Measurements from ENCODE around the gene FCHSD1.

FCHSD1 gene

GRCh38 chr5:141640698-141641097 is 10.5 kb downstream of the FCHSD1 start:
- H3K4me1 ChIP-seq (ENCODE audit: control insufficient read depth, insufficient read depth, low read length), result peaks cover 3% of the 10 kb centered on the region; the same call in 1 of the 2 replicates
- H3K4me3 ChIP-seq (ENCODE audit: low read length), result no peak overlapping the region
- DNase-seq (ENCODE audit: low read depth, low spot score), result no peak
- WGBS (ENCODE audit: insufficient coverage, insufficient read length), result no CpG with 5 or more reads among the region's 9 CpGs
- no peak overlapping the region for H3K27ac ChIP-seq (ENCODE audit: low read length)
- H3K36me3 ChIP-seq (ENCODE audit: control insufficient read depth, insufficient read depth, low read length), result peaks cover 7% of the 10 kb centered on the region
- H3K27me3 ChIP-seq (ENCODE audit: control insufficient read depth, insufficient read depth, low read length), result no peaks in the 10 kb centered on the region
- no peaks in the 10 kb centered on the region for H3K9me3 ChIP-seq (ENCODE audit: control insufficient read depth, insufficient read depth, low read length)

GRCh38 chr5:141640051-141640415 is 11.2 kb downstream of the FCHSD1 start:
- peaks cover 5% of the 10 kb centered on the region for H3K36me3 ChIP-seq (ENCODE audit: control insufficient read depth, insufficient read depth, low read length)
- no peak overlapping the region for H3K4me3 ChIP-seq (ENCODE audit: low read length)
- H3K9me3 ChIP-seq (ENCODE audit: control insufficient read depth, insufficient read depth, low read length), result no peaks in the 10 kb centered on the region
- WGBS (ENCODE audit: insufficient coverage, insufficient read length), result no CpG with 5 or more reads among the region's 3 CpGs
- no peak overlapping the region for H3K27ac ChIP-seq (ENCODE audit: low read length)
- peaks cover 3% of the 10 kb centered on the region; the same call in 1 of the 2 replicates for H3K4me1 ChIP-seq (ENCODE audit: control insufficient read depth, insufficient read depth, low read length)
- H3K27me3 ChIP-seq (ENCODE audit: control insufficient read depth, insufficient read depth, low read length), result no peaks in the 10 kb centered on the region
- no peak for DNase-seq (ENCODE audit: low read depth, low spot score)

GRCh38 chr5:141639357-141640050 is 11.7 kb downstream of the FCHSD1 start:
- no peak overlapping the region for H3K27ac ChIP-seq (ENCODE audit: low read length)
- H3K4me3 ChIP-seq (ENCODE audit: low read length), result no peak overlapping the region
- peaks cover 3% of the 10 kb centered on the region; the same call in 1 of the 2 replicates for H3K36me3 ChIP-seq (ENCODE audit: control insufficient read depth, insufficient read depth, low read length)
- no peak for DNase-seq (ENCODE audit: low read depth, low spot score)
- H3K27me3 ChIP-seq (ENCODE audit: control insufficient read depth, insufficient read depth, low read length), result no peaks in the 10 kb centered on the region
- no peaks in the 10 kb centered on the region for H3K9me3 ChIP-seq (ENCODE audit: control insufficient read depth, insufficient read depth, low read length)
- peaks cover 3% of the 10 kb centered on the region; the same call in 1 of the 2 replicates for H3K4me1 ChIP-seq (ENCODE audit: control insufficient read depth, insufficient read depth, low read length)
- no CpG with 5 or more reads among the region's 12 CpGs for WGBS (ENCODE audit: insufficient coverage, insufficient read length)

- Histone ChIP-seq H3K27me3 (ENCODE audit: control insufficient read depth, insufficient read depth, low read length) (no peaks in the 10 kb centered on the region), H3K4me1 (ENCODE audit: control insufficient read depth, insufficient read depth, low read length) (peaks cover 3% of the 10 kb centered on the region; the same call in 1 of the 2 replicates), H3K36me3 (ENCODE audit: control insufficient read depth, insufficient read depth, low read length) (peaks cover 3% of the 10 kb centered on the region; the same call in 1 of the 2 replicates), H3K27ac (ENCODE audit: low read length) (no peak overlapping the region), H3K4me3 (ENCODE audit: low read length) (no peak overlapping the region), H3K9me3 (ENCODE audit: control insufficient read depth, insufficient read depth, low read length) (no peaks in the 10 kb centered on the region)
- no peak for DNase-seq (ENCODE audit: low read depth, low spot score)
- no CpG with 5 or more reads among the region's 2 CpGs for WGBS (ENCODE audit: insufficient coverage, insufficient read length)
Observed at GRCh38 chr5:141638771-141639170, 12.4 kb downstream of the FCHSD1 start.

GRCh38 chr5:141637767-141638419 is 13.3 kb downstream of the FCHSD1 start:
- Histone ChIP-seq H3K36me3 (ENCODE audit: control insufficient read depth, insufficient read depth, low read length) (peaks cover 3% of the 10 kb centered on the region; the same call in 1 of the 2 replicates), H3K9me3 (ENCODE audit: control insufficient read depth, insufficient read depth, low read length) (no peaks in the 10 kb centered on the region), H3K27ac (ENCODE audit: low read length) (no peak overlapping the region), H3K4me3 (ENCODE audit: low read length) (peak overlapping the region; percentile 75; the same call in 1 of the 2 replicates), H3K27me3 (ENCODE audit: control insufficient read depth, insufficient read depth, low read length) (no peaks in the 10 kb centered on the region), H3K4me1 (ENCODE audit: control insufficient read depth, insufficient read depth, low read length) (peaks cover 3% of the 10 kb centered on the region; the same call in 1 of the 2 replicates)
- no CpG with 5 or more reads among the region's 40 CpGs for WGBS (ENCODE audit: insufficient coverage, insufficient read length)
- DNase-seq (ENCODE audit: low read depth, low spot score), result no peak

DNA sequence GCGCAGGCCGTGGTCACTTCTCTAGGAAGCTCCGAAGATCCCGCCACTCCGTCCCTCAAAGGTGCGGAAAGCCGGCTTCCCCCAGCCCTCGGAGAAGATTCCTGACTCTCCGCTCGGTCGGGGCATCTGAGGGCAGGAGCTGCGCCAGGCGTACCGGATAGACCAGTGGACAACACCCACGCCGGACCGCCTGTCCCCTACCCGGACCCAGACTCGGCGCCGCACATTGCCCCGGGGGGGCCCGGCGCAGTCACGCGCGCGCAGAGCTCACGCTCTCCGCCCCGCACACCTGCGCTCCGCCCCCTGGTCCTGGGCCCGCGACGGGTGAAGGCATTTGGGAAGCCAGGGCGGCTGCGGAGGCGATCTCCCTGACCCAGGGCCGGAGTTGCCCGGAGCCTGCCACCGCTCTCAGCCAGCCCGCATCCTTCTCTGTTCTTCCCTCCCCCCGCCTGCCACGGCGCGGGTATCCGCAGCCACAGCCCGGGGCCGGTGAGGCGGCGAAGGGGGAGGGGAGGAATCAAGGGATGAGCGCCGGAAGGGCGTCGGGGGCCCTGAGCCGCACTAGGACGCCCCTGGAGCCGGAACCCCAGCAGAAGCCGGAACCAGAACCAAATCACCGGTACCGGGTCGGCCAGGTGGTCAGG is 14.0 kb downstream of the FCHSD1 start:
- Histone ChIP-seq H3K27me3 (ENCODE audit: control insufficient read depth, insufficient read depth, low read length) (no peaks in the 10 kb centered on the region), H3K4me1 (ENCODE audit: control insufficient read depth, insufficient read depth, low read length) (peaks cover 3% of the 10 kb centered on the region; the same call in 1 of the 2 replicates), H3K36me3 (ENCODE audit: control insufficient read depth, insufficient read depth, low read length) (no peaks in the 10 kb centered on the region), H3K4me3 (ENCODE audit: low read length) (peak overlapping the region; percentile 75; the same call in 1 of the 2 replicates), H3K9me3 (ENCODE audit: control insufficient read depth, insufficient read depth, low read length) (no peaks in the 10 kb centered on the region), H3K27ac (ENCODE audit: low read length) (no peak overlapping the region)
- WGBS (ENCODE audit: insufficient coverage, insufficient read length), result no CpG with 5 or more reads among the region's 63 CpGs
- DNase-seq (ENCODE audit: low read depth, low spot score), result no peak

DNA sequence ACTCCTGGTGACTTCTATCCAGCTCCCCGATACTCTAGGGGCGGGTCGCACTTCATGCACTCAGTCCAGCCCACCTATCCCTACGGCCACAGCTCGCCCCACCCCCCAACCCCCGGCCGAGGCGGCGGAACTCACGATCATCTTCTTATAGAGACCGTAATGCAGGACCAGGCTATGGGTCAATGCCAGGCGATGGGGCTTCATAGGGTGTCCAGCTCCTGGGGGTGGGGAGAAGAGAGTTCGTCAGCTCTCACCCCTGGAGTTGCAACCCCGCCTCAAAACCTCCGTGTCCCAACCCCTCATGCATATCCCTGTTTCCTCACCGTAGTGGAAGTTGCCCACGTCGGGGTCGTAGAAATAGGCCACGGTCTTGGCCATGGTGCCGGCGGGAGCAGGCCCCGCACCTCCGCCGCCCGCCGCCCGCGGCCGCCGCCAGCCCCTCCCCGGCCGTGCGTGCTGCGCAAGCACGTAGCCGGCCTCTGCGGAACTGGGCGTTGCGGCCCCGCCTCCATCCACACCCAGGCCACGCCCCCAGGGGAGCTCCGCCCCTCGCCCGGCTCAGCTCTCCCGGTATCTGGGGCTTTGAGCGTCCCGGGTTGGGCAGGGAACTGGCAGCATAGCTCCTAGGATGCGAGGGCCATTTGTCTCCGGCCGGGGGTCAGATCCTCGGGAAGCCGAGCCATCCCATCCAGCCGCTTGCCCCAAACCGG is 14.7 kb downstream of the FCHSD1 start, which contains the start of the genes HDAC3 and RELL2:
TSS of gene HDAC3 (minus strand) at position 437 of the 710 bp plus-strand sequence. CDS start at position 378, 59 bp downstream.
TSS of gene RELL2 (plus strand) at position 585 of the 710 bp plus-strand sequence. CDS start 1,229 bp downstream, outside the sequence.
- peak within 1 kb of the TSS; percentile 75 for H3K4me3 ChIP-seq (ENCODE audit: low read length)
- H3K4me1 ChIP-seq (ENCODE audit: control insufficient read depth, insufficient read depth, low read length), result peaks cover 3% of the 10 kb centered on the region; the same call in 1 of the 2 replicates
- no peak within 1 kb of the TSS for H3K27ac ChIP-seq (ENCODE audit: low read length)
- DNase-seq (ENCODE audit: low read depth, low spot score), result no peak
- no peaks in the 10 kb centered on the region for H3K27me3 ChIP-seq (ENCODE audit: control insufficient read depth, insufficient read depth, low read length)
- H3K9me3 ChIP-seq (ENCODE audit: control insufficient read depth, insufficient read depth, low read length), result no peaks in the 10 kb centered on the region
- H3K36me3 ChIP-seq (ENCODE audit: control insufficient read depth, insufficient read depth, low read length), result no peaks in the 10 kb centered on the region
- no CpG with 5 or more reads among the region's 55 CpGs for WGBS (ENCODE audit: insufficient coverage, insufficient read length)

DNA sequence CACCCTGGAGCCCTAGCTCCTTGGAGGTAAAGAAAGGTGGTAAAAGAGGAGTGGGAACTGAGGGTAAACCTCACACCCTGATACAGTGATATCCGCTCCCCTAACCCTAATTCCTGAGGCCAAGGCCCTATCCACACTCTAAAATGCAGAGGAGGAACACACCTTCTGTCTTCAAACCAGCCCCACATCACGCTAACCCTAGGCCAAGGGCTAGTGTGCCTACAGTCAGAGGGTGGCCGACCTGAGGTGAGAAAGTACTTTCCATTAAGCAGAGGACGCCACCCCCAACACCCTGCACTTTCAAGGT is 15.2 kb downstream of the FCHSD1 start:
- H3K27me3 ChIP-seq (ENCODE audit: control insufficient read depth, insufficient read depth, low read length), result no peaks in the 10 kb centered on the region
- H3K36me3 ChIP-seq (ENCODE audit: control insufficient read depth, insufficient read depth, low read length), result no peaks in the 10 kb centered on the region
- no peak overlapping the region for H3K27ac ChIP-seq (ENCODE audit: low read length)
- peak overlapping the region; percentile 75; the same call in 1 of the 2 replicates for H3K4me3 ChIP-seq (ENCODE audit: low read length)
- no peaks in the 10 kb centered on the region for H3K9me3 ChIP-seq (ENCODE audit: control insufficient read depth, insufficient read depth, low read length)
- H3K4me1 ChIP-seq (ENCODE audit: control insufficient read depth, insufficient read depth, low read length), result peaks cover 3% of the 10 kb centered on the region; the same call in 1 of the 2 replicates
- no CpG with 5 or more reads among the region's 4 CpGs for WGBS (ENCODE audit: insufficient coverage, insufficient read length)
- DNase-seq (ENCODE audit: low read depth, low spot score), result no peak

DNA sequence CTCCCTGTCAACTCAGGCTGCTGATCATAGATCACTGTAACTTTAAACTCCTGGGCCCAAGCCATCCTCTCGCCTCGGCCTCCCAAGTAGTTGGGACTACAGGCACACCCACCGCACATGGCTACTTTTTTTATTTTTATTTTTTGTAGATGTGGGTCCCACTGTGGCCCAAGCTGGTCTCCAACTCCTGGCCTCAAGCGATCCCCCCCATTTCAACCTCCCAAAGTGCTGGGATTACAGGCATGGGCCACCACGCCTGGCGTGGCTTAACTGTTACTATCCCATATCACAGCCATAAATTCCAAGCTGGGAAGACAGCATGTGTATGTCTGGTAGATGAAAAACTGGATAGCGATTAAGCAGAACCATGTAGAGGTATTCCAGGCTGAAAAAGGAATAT is 15.6 kb downstream of the FCHSD1 start:
- Histone ChIP-seq H3K27me3 (ENCODE audit: control insufficient read depth, insufficient read depth, low read length) (no peaks in the 10 kb centered on the region), H3K4me3 (ENCODE audit: low read length) (no peak overlapping the region; the same call in 1 of the 2 replicates), H3K9me3 (ENCODE audit: control insufficient read depth, insufficient read depth, low read length) (no peaks in the 10 kb centered on the region), H3K36me3 (ENCODE audit: control insufficient read depth, insufficient read depth, low read length) (no peaks in the 10 kb centered on the region), H3K4me1 (ENCODE audit: control insufficient read depth, insufficient read depth, low read length) (peaks cover 3% of the 10 kb centered on the region; the same call in 1 of the 2 replicates), H3K27ac (ENCODE audit: low read length) (no peak overlapping the region)
- DNase-seq (ENCODE audit: low read depth, low spot score), result no peak
- no CpG with 5 or more reads among the region's 7 CpGs for WGBS (ENCODE audit: insufficient coverage, insufficient read length)

DNA sequence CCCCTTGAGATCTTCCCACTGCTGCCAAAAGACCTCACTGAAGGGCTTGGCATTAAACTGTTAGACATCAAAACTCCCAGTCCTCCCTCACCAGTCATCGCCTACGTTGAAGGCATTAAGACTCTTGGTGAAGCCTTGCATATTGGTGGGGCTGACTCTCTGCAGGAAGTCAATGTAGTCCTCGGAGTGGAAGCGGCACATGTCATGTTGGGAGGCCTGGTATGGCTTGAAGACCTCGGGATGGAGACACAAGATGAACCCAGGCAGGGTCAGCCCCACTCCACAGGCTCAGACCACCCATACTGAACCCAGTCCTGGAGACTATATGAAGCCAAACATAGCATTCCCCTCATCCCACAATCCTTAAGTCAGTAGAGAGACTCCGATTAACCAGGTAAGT is 16.5 kb downstream of the FCHSD1 start:
- no peak overlapping the region for H3K4me3 ChIP-seq (ENCODE audit: low read length)
- H3K4me1 ChIP-seq (ENCODE audit: control insufficient read depth, insufficient read depth, low read length), result peaks cover 3% of the 10 kb centered on the region; the same call in 1 of the 2 replicates
- peaks cover under 1% of the 10 kb centered on the region for H3K36me3 ChIP-seq (ENCODE audit: control insufficient read depth, insufficient read depth, low read length)
- no peaks in the 10 kb centered on the region for H3K27me3 ChIP-seq (ENCODE audit: control insufficient read depth, insufficient read depth, low read length)
- no peak for DNase-seq (ENCODE audit: low read depth, low spot score)
- no peak overlapping the region for H3K27ac ChIP-seq (ENCODE audit: low read length)
- no peaks in the 10 kb centered on the region for H3K9me3 ChIP-seq (ENCODE audit: control insufficient read depth, insufficient read depth, low read length)
- no CpG with 5 or more reads among the region's 6 CpGs for WGBS (ENCODE audit: insufficient coverage, insufficient read length)
